Nephron progenitor cell (in vitro differentiated cells): Measurements from ENCODE around the gene NAP1L5.

Experiments
- DNase-seq: peaks from one replicate; pipeline ENCODE4 v3.0.0; 2021
- H3K27ac Mint-ChIP-seq: 2 replicates; pipeline ENCODE4 v1.8.0; 2021; ENCODE audit warnings: mild to moderate bottlenecking, moderate library complexity, mixed read lengths
- H3K27me3 Mint-ChIP-seq: 2 replicates; pipeline ENCODE4 v1.8.0; 2021; ENCODE audit warnings: mild to moderate bottlenecking, low read depth, mixed read lengths; ENCODE audit not compliant: poor library complexity
- H3K36me3 Mint-ChIP-seq: 2 replicates; pipeline ENCODE4 v1.8.0; 2021; ENCODE audit warnings: low read depth, mixed read lengths
- H3K4me1 Mint-ChIP-seq: 2 replicates; pipeline ENCODE4 v1.8.0; 2021; ENCODE audit warnings: mixed read lengths
- H3K4me3 Mint-ChIP-seq: 2 replicates; pipeline ENCODE4 v1.8.0; 2021; ENCODE audit warnings: mild to moderate bottlenecking, moderate library complexity, mixed read lengths
- H3K9me3 Mint-ChIP-seq: 2 replicates; pipeline ENCODE4 v1.8.0; 2021; ENCODE audit warnings: mild to moderate bottlenecking, moderate library complexity, mixed read lengths
- CTCF ChIP-seq: fragments of 200-600 bp; sonication (generic); IDR thresholded peaks from 2 replicates; pipeline ENCODE4 v1.5.0; 2021; ENCODE audit warnings: antibody characterized with exemption

The NAP1L5 gene

GRCh38 chr4:88697588-88698329, at the start of gene NAP1L5:
NAP1L5 (minus strand) TSS chr4:88697829; CDS start chr4:88697754, 75 bp downstream.
- peak; percentile 56 for DNase-seq
- Mint-ChIP-seq H3K4me3 (peak within 1 kb of the TSS; percentile 90), H3K9me3 (no peaks in the 10 kb centered on the region), H3K27me3 (peaks cover 4% of the 10 kb centered on the region), H3K4me1 (peaks cover 11% of the 10 kb centered on the region), H3K27ac (no peak within 1 kb of the TSS), H3K36me3 (peaks cover 5% of the 10 kb centered on the region)
- TF ChIP-seq CTCF, result no peak

GRCh38 chr4:88747351-88747750, 49.7 kb upstream of the NAP1L5 start:
- H3K4me3 Mint-ChIP-seq, result no peak overlapping the region
- no peaks in the 10 kb centered on the region for H3K27me3 Mint-ChIP-seq

GRCh38 chr4:88746206-88746605, 48.6 kb upstream of the NAP1L5 start:
- Mint-ChIP-seq H3K36me3 (peaks cover 87% of the 10 kb centered on the region), H3K27ac (peak overlapping the region; percentile 70)

More at GRCh38 chr4:88747351-88747750, 49.7 kb upstream of the NAP1L5 start:
- peaks cover 90% of the 10 kb centered on the region for H3K36me3 Mint-ChIP-seq
- H3K9me3 Mint-ChIP-seq, result no peaks in the 10 kb centered on the region
- no peak for TF ChIP-seq CTCF
- peaks cover 4% of the 10 kb centered on the region for H3K4me1 Mint-ChIP-seq
- H3K27ac Mint-ChIP-seq, result peak overlapping the region; percentile 39
- DNase-seq, result no peak

DNA sequence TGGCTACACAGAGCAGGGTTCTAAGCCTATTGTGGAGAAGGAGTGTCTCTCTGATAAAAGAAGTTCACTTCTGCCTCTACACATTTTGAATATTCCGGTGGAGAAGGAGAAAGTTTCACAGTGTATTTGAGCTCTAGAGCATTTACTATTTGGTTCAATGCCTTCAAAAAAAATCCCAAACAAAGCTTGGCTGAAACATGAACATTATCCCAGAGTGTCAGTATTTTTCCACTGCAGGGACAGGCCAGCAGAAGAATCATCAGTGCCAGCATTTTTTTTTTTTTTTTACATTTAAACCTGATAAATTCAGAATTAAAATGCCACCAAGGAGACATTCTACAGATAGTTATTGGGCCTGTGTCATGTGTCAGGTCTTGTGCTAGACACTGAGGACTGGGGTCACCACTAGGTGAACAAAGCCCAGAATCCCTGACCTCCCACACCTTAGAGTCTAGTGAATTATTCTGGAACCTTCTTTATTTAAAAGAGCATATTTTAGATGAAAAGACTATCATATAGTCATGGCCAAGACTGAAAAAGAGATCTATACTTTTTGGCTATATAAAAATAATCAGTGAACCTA, 48.0 kb upstream of the NAP1L5 start:
- Mint-ChIP-seq H3K4me1 (peaks cover 9% of the 10 kb centered on the region), H3K36me3 (peaks cover 87% of the 10 kb centered on the region), H3K27ac (peak overlapping the region; percentile 70), H3K27me3 (no peaks in the 10 kb centered on the region), H3K9me3 (no peaks in the 10 kb centered on the region), H3K4me3 (no peak overlapping the region)
- no peak for TF ChIP-seq CTCF
- DNase-seq, result no peak

More at GRCh38 chr4:88746206-88746605, 48.6 kb upstream of the NAP1L5 start:
- no peaks in the 10 kb centered on the region for H3K9me3 Mint-ChIP-seq
- H3K4me1 Mint-ChIP-seq, result peaks cover 9% of the 10 kb centered on the region
- H3K27me3 Mint-ChIP-seq, result no peaks in the 10 kb centered on the region
- no peak for DNase-seq
- no peak overlapping the region for H3K4me3 Mint-ChIP-seq
- no peak for TF ChIP-seq CTCF

DNA sequence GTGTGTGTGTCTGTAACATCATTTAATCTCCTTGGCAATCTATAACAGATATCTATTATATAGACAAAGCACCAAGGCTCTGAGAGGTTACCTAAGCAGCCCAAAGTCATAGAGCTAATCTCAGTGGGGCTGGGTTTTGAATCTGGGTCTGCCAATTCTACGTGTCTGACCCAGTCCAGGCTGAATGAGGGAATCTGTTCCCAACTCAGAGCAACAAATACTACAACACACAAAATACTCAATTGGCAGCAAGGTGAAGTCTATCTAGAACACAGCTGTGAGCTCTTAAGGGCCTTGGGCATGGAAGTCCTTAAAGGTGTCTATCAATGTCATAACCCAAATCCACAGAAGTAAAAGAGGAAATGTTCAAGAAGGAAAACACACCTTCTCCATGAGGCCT, 47.5 kb upstream of the NAP1L5 start:
- Mint-ChIP-seq H3K4me3 (no peak overlapping the region), H3K9me3 (no peaks in the 10 kb centered on the region), H3K36me3 (peaks cover 87% of the 10 kb centered on the region), H3K4me1 (peaks cover 11% of the 10 kb centered on the region), H3K27me3 (no peaks in the 10 kb centered on the region), H3K27ac (no peak overlapping the region)
- TF ChIP-seq CTCF, result no peak
- no peak for DNase-seq
